GDM1 (cell line): ENCODE measurements around the gene CD44.
"Not testable (repeated sequence)": the region's sequence is repeated elsewhere in the genome, so short reads cannot be mapped to it uniquely, and the experiment has no call there.

ENCODE experiments used
- DNase-seq: peaks from one replicate; lab custom pipeline; 2025; lab: John Stamatoyannopoulos, UW

CD44 gene

DNA sequence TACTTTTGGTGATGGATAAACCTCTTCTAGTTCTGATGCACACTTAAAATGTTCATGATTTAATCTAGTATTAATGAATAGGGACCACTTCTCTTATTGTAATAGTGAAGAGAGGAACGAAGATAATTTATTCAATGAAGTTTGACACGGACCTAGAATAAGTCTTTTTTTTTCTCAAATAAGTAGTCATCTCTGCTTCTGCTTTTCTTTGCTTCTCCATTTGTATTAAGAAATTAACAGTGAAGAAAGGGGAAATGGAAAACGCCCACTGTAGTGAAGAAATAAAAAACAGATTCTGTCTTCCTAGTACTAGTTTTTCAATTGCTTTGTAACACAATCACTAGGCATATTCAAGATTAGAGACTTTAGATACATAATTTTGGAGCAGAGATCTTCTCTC lies 73.0 kb downstream of the CD44 start:
- DNase-seq: no peak

DNA sequence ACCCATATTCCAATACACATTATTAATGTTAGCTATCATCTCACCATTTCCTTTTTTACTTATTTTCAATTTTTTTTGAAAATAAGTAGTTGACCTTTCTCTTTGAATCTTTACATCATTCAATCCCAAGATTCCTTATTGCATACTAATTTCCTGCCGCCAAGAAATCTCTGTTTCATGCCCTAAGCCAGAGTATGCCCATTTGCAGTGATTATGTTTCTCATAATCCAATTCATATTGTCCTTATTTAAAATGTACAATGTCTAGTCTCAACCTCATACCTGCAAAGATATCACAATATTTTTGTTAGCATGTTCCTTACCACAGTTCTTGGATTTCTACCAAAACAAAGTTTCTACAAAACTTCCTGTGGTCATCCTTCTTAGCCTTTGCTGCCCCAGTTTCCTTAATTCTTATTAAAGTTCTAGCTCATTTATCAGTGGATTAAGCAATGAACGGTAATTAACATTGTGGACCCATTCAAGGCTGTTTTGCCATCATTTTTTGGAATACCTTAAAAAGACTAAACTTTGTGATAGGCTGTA lies 75.3 kb downstream of the CD44 start:
- DNase-seq: no peak

DNA sequence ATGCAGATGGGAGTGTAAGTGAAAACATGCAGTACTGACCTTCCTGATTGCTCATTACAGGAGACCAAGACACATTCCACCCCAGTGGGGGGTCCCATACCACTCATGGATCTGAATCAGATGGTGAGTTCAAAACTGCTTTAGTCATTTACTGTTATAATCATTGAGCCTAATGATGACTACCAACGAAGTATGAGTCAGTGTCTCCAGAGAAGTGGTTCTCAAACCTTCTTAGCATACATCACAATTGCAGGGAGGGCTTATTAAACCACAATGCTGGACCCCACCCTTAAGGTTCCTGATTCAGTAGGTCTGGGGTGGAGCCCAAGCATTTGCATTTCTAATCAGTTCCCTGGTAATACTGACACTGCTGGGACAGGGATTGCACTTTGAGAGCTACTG lies 75.8 kb downstream of the CD44 start:
- no peak for DNase-seq

DNA sequence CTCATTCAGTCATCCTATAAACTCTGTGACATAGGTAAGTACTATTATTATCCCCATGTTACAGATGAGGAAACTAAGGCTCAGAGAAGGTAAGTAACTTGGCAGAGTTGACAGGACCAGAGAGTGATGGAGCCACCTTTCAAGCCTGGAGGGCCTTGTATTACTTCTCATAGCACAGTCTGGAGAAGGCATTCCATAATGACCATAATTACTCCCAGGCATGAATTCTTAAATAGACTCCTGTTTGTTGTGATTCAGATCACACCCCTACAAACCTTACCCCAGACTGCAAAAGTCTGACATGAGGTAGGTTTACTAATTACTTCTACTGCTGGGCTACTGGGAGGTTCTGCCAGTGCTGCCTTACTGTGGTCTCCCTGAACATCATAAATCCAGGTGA lies 77.0 kb downstream of the CD44 start:
- no peak for DNase-seq

DNA sequence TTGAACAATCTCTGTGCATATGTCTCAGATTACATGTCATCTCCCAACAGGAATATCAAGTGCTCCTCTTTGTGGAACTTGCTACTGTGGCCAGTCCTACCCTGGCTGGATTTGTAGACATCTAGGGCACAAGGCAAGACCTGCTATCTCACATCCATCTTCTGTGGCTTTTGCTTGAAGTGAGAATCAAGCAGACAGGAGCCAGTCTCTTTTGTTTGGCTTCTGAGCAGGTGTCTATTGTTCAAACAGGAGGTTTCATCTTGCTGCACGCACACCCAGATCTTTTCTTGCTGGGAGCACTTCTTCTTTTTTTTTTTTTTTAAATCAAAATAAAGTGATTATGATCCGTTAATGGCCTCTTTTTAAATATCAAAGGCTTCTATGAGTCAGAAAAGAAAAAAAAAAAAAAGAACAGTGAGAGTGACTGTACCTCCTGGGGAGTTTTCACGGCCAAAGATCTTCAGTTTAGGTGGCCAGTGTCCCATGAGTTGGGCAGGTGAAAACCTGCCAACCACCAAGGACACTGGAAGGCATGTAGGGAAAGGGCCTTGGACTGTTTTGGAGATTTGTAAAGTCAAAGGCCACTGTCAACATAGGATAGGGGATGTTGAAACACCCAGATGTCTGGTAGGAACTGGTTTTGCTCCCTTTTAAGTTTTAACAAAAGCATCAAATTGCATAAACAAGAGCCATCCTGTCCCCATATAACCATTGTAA lies 78.1 kb downstream of the CD44 start:
- no peak for DNase-seq

DNA sequence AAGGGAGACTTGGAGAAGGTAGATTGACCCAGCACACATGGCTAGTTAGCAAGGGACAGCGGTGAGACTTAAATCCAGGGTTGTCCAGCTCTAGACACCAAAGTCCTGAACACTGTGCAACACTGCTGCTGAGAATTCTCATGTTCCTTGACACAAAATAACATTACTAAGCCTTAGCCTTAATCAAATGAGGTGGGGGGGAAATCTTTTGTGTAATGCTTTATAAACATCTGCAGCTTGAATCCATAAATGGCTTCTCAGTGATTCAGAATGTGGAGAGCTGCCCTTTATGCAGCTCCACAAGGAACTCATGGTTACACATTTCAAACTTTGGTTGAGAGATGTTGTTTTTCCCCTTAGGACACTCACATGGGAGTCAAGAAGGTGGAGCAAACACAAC lies 80.0 kb downstream of the CD44 start:
- no peak for DNase-seq

DNA sequence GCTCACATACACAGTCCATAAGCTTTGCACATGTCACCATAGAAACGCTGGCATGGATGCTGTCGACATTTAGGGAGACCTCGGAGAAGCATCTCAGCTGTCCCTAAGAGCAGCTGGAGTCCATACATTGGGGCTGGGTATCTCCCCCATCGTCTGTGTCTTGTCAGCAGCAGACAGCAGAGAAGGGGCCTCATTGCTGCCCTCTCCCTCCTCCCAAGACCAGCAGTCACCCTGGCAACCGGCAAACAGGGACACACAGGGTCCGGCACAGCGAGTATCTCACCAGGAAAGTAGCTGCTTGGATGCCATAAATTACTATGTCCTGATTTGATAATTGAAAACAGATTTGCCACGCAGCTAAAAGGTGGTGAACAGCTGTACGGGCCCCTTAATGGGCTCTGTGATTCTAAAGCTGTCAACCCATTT lies 84.4 kb downstream of the CD44 start:
- DNase-seq: no peak

DNA sequence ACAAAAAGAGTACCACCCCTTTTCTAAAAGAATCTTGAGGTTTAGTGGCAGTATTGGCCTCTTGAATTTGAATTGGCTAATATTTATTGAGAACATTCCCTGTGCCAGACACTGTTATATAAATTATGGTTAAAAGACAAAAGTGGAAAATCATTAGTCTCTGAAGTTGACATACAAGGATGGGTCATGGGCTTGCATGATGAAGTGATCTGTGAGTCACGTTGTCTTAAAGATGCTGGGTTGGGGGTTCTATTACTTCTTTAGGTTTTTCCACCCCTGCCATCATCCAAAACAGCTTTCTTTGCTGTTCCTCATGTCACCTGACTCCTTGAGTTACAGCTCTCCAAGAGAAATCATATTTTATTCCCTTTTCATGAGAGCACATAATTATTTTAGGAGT lies 85.0 kb downstream of the CD44 start:
- no peak for DNase-seq

DNA sequence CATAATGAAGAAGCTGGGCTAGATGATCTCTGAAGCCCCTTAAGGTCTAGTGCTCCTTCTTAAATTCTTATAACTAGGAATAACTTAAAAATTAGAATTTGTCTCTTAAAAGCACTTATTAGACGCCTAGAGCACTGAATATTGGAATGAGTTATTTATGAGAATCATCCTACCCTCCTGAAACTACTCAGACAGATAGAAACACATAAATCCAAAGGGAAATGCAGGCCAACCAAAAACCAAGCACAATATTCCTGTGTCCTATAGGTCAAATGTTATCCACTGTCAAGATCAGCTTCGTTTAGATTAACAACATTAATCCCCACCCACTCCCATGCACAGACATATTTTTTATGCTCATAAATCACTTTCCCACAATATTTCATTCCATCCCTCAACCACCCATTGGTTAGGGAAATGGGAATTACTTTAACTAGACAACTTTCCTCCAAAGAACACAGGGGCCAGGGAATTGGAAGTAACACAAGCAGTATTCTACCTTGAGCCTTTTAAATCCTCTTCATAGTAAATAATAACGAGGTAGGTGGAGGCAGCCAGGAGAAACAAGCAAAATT lies 87.1 kb downstream of the CD44 start:
- DNase-seq: no peak

DNA sequence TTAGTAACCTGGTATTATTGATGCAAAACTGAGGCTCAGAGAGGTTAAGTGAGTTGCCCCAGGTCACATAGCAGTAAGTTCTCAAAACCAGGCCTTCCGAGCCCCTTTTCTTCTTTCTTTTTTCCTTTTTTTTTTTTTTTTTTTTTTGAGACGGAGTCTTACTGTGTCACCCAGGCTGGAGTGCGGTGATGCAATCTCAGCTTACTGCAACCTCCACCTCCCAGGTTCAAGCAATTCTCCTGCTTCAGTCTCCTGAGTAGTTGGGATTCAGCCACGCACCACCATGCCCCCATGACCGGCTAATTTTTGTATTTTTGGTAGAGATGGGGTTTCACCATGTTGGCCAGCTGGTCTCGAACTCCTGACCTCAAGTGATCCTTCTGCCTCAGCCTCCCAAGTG lies 87.8 kb downstream of the CD44 start:
- not testable (repeated sequence) for DNase-seq

DNA sequence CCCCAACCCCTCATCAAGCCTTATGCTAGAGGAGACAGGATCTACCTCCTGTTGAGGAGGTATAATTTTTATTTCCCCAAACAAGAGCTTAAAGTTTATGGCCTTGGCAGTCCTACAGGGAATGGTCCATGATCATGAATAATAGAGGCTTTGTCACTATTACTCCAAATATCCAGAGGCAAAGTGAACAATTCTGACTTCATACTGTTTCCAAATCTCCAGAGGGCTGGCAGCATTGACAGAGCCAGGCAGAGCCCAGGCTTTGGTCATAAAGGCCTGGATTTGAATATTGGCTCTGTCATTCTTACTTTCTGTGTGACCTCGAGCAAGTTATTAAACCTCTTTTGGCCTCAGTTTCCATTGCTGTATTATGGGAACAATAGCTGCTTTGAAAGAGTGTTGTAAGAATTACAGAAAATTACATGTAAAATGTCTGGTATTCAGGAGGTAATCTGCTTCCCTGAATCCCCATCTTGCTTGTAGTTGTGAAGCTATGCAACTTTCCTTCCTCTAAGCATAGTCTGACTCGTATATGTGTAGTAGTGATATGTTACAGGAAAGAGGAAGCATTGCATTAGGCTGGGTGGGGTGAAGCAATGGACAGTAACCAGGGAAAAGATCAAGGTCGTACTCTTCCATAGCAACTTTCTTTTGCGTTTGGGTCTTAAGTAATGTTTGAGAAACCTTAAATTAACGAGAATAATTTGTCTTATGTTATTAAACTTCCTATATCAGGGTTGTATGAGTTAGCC lies 88.8 kb downstream of the CD44 start:
- no peak for DNase-seq

DNA sequence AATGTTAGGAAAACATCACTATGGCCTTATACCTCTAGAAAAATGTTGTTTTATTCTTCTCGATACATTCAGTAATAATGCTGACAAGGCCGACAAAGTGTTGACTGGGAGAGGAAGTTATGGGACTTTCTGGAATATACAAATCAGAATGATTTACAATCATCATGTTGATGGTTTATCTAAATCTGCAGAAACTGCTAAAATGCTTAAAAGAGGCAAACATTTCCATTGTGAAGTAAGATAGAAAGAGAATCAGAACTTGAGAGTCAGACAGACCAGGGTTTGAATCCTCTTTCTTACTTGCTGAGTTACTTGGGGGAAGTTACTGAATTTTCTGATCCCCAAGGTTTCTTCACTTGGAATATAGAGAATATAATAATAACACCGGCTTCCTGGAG lies 89.4 kb downstream of the CD44 start:
- no peak for DNase-seq

DNA sequence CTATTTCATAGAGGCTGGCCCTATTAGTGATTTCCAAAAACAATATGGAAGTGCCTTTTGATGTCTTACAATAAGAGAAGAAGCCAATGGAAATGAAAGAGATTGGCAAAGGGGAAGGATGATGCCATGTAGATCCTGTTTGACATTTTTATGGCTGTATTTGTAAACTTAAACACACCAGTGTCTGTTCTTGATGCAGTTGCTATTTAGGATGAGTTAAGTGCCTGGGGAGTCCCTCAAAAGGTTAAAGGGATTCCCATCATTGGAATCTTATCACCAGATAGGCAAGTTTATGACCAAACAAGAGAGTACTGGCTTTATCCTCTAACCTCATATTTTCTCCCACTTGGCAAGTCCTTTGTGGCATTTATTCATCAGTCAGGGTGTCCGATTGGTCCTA lies 91.4 kb downstream of the CD44 start:
- DNase-seq: no peak

DNA sequence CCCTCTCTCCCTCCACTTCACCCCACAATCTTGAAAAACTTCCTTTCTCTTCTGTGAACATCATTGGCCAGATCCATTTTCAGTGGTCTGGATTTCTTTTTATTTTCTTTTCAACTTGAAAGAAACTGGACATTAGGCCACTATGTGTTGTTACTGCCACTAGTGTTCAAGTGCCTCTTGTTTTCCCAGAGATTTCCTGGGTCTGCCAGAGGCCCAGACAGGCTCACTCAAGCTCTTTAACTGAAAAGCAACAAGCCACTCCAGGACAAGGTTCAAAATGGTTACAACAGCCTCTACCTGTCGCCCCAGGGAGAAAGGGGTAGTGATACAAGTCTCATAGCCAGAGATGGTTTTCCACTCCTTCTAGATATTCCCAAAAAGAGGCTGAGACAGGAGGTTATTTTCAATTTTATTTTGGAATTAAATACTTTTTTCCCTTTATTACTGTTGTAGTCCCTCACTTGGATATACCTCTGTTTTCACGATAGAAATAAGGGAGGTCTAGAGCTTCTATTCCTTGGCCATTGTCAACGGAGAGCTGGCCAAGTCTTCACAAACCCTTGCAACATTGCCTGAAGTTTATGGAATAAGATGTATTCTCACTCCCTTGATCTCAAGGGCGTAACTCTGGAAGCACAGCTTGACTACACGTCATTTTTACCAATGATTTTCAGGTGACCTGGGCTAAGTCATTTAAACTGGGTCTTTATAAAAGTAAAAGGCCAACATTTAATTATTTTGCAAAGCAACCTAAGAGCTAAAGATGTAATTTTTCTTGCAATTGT lies 92.3 kb downstream of the CD44 start:
- no peak for DNase-seq

DNA sequence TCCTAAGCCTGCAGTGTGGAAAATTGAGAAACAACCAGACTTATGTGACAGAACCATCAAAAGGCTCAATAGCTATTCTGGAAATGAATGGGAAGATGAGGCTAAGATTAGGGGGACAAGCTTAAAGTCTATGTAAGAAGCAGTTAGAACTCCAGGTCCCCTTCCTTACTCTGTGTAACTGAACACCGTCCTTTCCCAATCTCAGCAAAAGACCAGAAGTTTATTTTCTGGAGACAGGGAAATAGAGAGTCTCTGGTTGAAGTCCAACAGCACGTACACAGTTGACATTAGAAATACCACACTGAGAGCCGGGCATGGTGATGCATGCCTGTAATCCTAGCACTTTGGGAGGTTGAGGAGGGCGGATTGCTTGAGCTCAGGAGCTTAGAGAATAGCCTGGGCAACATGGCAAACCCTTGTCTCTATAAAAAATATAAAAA lies 93.9 kb downstream of the CD44 start:
- DNase-seq: no peak

DNA sequence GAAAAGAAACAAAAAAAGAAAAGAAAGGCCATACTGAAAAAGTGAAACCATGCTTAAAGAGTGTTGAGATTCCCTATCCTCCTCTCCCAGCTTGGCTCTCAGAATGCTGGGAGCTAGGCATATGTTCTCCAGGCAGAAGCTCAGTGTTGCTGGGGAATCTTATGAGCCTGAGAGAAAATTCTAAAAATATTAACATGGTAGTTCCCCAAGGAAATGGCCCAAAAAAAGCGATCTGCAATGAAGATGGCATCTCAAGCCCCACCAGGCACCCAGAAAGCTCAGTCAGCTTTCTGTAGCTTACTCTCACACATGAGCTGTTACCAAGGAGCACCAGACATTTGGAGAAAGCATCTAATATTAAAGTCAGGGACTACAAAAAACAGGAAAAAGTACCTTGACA lies 94.5 kb downstream of the CD44 start:
- DNase-seq: no peak

DNA sequence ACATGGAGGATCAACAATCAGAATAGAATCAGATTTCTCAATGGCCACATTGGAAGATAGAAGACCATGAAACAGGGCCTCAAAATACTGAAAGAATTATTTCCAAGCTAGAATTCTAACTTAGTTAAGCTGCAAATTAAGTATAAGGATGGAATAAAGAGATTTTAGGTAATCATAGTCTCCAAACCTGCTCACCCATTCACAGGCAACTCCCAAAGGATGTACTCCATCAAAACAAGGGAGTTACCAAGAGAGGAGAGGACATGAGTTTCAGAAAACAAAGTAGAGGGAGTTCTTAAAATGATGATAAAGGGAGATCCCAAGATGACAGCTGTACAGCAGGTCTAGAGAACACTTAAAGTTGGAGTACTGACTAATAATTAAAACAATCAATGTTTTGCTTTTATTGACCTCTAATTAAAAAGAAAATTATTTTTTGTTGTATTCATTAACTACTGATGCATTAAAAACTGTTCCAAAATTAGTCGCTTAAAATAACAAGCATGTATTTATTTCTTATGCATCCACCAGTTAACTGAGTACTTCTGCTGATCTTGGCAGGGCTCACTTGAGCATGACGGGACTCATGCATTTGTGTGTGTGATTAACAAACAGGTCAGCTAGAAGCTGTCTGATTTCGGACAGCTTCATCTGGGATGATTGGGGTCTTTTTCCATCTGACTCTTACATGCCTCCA lies 95.6 kb downstream of the CD44 start:
- no peak for DNase-seq

DNA sequence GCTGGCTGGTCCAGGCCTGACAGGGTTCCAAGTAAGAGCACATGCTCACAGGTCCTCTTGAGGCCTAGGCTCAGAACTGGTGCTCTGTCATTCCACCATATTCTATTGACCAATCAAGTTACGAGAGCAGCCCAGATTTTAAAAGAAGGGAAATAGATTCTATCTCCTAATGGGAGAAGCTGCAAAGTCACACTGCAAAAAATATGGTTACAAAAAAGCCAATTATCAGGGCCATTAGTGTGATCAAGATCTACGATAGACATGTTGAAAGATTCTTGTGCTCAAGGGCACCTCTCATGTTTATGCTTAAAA lies 96.1 kb downstream of the CD44 start:
- no peak for DNase-seq

DNA sequence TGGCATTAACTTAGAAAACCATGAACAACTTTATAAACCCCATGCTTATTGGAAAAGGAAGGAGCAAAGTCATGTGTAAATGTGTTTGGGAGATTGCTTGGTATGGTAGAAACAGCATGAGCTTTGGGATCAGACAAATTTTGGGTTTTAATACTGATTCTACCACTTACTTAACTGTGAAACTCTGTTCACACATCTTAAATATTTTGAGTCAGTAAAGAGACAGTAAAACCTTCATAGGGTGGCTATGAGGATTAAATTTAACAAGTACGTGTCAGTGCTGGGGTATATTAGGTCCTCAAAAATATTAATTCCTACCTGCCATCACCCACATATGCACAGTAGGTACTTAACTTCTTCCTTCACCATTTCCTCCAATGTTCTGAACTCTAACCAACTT lies 96.5 kb downstream of the CD44 start:
- no peak for DNase-seq

DNA sequence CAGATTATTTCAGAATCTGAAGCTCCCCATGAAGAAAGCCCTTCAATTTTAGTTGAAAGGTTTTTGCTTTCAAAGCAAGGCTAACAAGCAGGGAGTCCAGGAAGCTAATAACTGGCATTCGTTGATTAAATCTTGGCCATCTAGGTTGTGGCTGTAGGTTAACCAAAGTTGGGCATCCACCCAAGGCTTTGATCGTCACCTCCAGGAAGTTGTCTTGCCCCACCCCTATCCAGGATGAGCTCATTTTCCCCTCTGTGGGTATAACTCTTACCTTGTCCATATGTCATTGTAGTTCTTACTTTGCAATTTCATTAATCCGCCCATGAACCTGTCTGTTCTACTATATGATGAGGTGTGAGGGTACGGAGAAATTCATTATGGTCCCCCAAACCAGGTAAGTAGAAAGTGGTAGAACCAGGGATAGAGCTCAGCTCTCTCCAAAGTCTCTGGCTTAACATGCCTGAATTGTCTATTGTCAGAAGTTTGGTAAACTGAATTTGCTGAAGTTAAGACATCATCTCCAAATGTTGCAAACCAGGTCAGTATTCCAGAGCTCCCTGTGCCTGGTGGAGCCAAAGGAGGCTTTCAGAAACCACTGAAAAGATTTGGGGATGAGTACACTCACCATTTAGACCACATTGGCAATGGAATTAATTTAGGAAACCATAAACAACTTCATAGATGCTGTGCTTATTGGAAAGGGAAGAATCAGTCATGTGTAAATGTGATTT lies 97.1 kb downstream of the CD44 start:
- no peak for DNase-seq

DNA sequence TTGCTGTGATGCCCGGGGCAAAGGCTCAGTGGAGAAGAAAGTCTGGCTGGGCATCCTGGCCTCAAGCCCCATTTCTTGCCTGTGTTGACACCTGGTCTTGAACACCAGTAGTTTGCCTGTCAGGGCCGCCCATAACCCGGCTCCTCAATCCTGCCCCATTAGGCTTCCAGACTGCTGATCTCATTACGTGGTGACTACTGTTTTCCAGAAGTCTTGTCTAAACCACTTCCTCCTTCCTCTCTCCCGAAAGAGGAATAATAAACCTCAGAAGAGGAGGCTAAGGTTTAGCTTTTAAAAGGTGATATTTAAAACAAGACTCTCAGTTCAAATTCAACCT lies 97.7 kb downstream of the CD44 start:
- DNase-seq: no peak
